Measurements from ENCODE around the gene ERFE. TPM values are rescaled to one million over a fixed set of nuclear protein-coding genes. Genes with fewer than 3 reads are reported as not detected.
A peak's percentile ranks its signal among the peaks of the same experiment; 100 is the strongest.
"Not testable (repeated sequence)": the region's sequence is repeated elsewhere in the genome, so short reads cannot be mapped to it uniquely, and the experiment has no call there.

The ERFE gene
- total RNA-seq (0.79 TPM), polyA plus RNA-seq (0.53 TPM)

GRCh38 chr2:238158509-238159070 is at the start of gene ERFE:
Gene ERFE (plus strand): TSS chr2:238158970. CDS start chr2:238159008, 38 bp downstream.
- Histone ChIP-seq H3K27ac (ENCODE audit: low read depth) (no peak within 1 kb of the TSS), H3K36me3 (ENCODE audit: insufficient read depth) (no peaks in the 10 kb centered on the region), H3K4me1 (ENCODE audit: insufficient read depth) (no peaks in the 10 kb centered on the region), H3K4me3 (ENCODE audit: low read depth, low read length) (peak within 1 kb of the TSS; percentile 35)
- 7% methylated on average over 53 of the region's 61 CpGs for WGBS
- DNase-seq (ENCODE audit: extremely low spot score), result no peak

GRCh38 chr2:238113611-238114010 is 45.2 kb upstream of the ERFE start:
- Histone ChIP-seq H3K27ac (ENCODE audit: low read depth) (no peak overlapping the region), H3K36me3 (ENCODE audit: insufficient read depth) (no peaks in the 10 kb centered on the region), H3K4me1 (ENCODE audit: insufficient read depth) (no peaks in the 10 kb centered on the region), H3K4me3 (ENCODE audit: low read depth, low read length) (no peak overlapping the region)
- no peak for DNase-seq (ENCODE audit: extremely low spot score)
- WGBS, result 90% methylated on average over 13 of the region's 13 CpGs

DNA sequence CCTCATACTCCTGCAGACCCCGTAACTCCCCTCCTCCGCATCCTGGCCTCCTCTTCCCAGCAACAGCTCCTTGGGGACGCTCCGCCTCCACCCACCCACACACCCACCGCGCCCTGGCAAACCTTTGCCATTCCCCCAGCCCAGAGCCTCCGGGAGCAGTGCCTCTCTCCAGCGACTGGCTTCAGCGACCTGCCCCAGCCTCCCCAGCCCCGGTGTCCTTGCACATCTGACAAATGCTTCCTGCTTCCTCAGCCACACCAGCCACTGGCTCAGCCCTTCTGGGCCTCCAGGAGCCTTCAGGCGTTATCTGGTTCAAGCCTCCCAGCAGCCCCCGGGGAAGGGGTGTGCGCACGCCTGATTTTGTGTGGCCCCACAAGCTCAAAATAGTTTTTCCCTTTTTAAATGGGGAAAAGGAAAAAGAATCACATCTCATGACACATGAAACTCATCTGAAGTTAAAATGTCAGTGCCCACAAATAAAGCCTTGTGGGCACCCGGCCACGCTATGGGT is 44.4 kb upstream of the ERFE start:
- H3K4me3 ChIP-seq (ENCODE audit: low read depth, low read length), result no peak overlapping the region
- H3K36me3 ChIP-seq (ENCODE audit: insufficient read depth), result no peaks in the 10 kb centered on the region
- DNase-seq (ENCODE audit: extremely low spot score), result no peak
- H3K27ac ChIP-seq (ENCODE audit: low read depth), result no peak overlapping the region
- WGBS, result 78% methylated on average over 16 of the region's 16 CpGs
- no peaks in the 10 kb centered on the region for H3K4me1 ChIP-seq (ENCODE audit: insufficient read depth)

DNA sequence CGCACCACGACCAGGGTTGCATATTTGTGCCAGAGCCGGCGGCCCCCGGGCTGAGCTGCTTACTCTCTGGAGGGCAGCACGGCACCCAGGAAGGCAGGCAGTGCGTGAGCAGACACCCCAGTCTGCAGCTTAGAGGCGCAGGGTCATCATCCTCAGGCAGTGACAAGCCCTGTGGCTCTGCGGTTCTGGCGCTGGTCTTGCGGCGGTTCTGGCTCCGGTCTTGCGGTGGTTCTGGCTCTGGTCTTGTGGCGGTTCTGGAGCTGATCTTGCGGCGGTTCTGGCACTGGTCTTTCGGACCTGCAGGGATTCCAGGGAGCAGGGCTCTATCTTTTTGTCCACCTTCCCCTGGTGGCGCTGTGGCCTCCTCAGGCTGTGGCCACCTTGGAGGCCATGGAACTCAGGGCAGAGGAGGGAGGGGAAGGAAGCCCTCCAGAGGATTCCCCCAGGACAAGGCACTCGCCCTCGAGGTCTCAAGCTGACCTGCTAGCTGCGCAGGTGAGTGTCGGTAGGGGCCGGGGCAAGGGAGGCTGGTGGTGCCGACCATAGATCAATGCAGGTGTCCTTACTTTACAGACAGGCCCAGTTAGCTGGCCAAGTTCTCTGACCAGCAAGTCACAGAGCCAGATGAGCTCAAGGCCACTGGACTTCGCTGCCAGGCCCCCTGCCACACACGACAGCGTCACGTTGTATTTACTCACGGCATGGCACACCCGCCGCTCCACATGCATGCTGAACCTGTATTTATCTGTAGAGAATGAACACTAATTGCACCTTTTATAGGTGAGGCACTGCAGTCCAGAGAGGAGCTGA is 43.7 kb upstream of the ERFE start:
- no peak for DNase-seq (ENCODE audit: extremely low spot score)
- WGBS, result 89% methylated on average over 32 of the region's 32 CpGs
- no peaks in the 10 kb centered on the region for H3K36me3 ChIP-seq (ENCODE audit: insufficient read depth)

GRCh38 chr2:238115709-238116108 is 43.1 kb upstream of the ERFE start:
- not testable (repeated sequence) for H3K4me1 ChIP-seq (ENCODE audit: insufficient read depth); H3K36me3 ChIP-seq (ENCODE audit: insufficient read depth); H3K27ac ChIP-seq (ENCODE audit: low read depth); H3K4me3 ChIP-seq (ENCODE audit: low read depth, low read length); DNase-seq (ENCODE audit: extremely low spot score)
- WGBS, result 88% methylated on average over 12 of the region's 12 CpGs

More for the DNA sequence above, 43.7 kb upstream of the ERFE start:
- H3K4me1 ChIP-seq (ENCODE audit: insufficient read depth), result no peaks in the 10 kb centered on the region
- no peak overlapping the region for H3K4me3 ChIP-seq (ENCODE audit: low read depth, low read length)
- H3K27ac ChIP-seq (ENCODE audit: low read depth), result no peak overlapping the region

DNA sequence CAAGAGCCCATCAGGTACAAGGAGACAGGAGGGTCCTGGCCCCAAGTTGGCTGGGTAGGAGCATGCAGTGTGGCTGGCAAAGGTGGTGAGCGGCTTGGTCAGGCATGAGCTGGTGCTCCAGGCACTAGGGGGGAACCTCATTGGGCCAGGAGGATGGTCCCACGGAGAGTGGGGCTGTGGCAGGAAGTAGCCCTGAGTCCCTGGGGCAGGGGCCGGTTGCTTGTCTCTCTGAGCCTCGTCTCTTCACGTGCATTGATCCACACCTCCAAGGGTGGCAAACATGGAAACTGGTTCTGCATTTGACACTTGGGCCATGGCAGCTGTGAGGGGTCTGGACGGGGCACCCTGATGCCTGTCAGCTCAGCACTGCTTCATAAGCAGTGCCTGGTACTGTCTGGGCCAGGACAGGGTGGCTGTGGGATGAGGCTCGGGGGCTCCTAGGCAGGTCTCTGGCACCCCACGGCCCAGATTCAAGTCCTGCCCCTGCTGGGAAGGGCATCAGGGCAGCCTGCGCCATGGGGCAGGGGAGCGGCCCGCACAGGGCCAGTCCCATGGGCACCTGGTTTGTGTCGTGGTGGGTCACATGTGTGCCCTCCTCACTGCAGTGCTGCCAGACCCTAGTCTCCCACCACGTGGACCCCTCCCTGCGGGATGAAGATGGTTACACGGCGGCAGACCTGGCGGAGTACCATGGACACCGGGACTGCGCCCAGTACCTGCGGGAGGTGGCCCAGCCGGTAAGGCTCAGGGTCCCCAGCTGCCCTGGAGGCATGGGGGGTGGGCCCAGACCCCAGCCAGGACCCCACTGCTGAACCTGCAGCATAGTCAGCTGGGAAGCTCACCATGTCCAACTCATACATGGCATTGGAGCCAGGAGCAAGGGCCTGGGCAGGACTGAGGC is 42.2 kb upstream of the ERFE start:
- DNase-seq (ENCODE audit: extremely low spot score), result no peak
- Histone ChIP-seq H3K4me3 (ENCODE audit: low read depth, low read length) (no peak overlapping the region), H3K27ac (ENCODE audit: low read depth) (no peak overlapping the region), H3K4me1 (ENCODE audit: insufficient read depth) (no peaks in the 10 kb centered on the region), H3K36me3 (ENCODE audit: insufficient read depth) (no peaks in the 10 kb centered on the region)
- 90% methylated on average over 21 of the region's 21 CpGs for WGBS

- Histone ChIP-seq H3K4me3 (ENCODE audit: low read depth, low read length) (no peak overlapping the region), H3K36me3 (ENCODE audit: insufficient read depth) (no peaks in the 10 kb centered on the region), H3K27ac (ENCODE audit: low read depth) (no peak overlapping the region), H3K4me1 (ENCODE audit: insufficient read depth) (no peaks in the 10 kb centered on the region)
- DNase-seq (ENCODE audit: extremely low spot score), result no peak
- 76% methylated on average over 11 of the region's 11 CpGs for WGBS
Measured at GRCh38 chr2:238117199-238118154, 41.3 kb upstream of the ERFE start.

DNA sequence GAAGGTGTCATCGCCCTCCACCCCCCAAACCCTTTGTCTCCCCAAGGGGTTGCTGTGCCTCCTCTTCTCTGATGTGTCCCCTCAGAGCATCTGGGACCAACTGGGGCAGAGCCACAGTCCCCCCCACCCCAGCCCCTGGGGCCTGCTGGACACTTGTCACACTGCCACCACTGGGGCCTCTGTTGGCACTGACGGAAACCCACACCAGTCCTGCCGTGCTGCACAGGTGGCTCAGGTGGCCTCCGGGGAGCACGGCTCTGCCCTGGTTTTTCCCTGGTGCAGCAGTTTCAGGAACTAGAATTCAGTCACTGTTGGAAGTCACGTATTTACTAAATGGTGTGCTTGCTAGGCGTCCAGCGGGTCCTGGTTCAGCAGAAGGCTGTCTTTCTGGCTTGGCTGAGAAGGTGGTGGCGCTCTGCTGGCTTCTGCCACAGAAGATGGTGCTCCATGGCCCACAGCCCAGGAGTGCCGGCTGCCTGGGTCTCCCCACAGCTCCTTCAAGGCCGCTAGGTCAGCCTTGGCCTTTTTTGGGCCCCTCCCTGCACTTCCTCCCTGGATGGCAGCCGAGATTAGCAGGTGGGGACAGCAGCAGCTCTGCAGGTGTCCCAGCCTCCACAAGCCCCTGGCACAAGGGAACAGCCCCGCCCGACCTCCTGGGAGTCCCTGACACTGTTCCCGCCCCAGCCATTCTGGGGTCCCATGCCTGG is 38.9 kb upstream of the ERFE start:
- H3K4me3 ChIP-seq (ENCODE audit: low read depth, low read length), result no peak overlapping the region
- no peaks in the 10 kb centered on the region for H3K36me3 ChIP-seq (ENCODE audit: insufficient read depth)
- no peaks in the 10 kb centered on the region for H3K4me1 ChIP-seq (ENCODE audit: insufficient read depth)
- WGBS, result 70% methylated on average over 15 of the region's 15 CpGs
- no peak for DNase-seq (ENCODE audit: extremely low spot score)
- H3K27ac ChIP-seq (ENCODE audit: low read depth), result no peak overlapping the region

DNA sequence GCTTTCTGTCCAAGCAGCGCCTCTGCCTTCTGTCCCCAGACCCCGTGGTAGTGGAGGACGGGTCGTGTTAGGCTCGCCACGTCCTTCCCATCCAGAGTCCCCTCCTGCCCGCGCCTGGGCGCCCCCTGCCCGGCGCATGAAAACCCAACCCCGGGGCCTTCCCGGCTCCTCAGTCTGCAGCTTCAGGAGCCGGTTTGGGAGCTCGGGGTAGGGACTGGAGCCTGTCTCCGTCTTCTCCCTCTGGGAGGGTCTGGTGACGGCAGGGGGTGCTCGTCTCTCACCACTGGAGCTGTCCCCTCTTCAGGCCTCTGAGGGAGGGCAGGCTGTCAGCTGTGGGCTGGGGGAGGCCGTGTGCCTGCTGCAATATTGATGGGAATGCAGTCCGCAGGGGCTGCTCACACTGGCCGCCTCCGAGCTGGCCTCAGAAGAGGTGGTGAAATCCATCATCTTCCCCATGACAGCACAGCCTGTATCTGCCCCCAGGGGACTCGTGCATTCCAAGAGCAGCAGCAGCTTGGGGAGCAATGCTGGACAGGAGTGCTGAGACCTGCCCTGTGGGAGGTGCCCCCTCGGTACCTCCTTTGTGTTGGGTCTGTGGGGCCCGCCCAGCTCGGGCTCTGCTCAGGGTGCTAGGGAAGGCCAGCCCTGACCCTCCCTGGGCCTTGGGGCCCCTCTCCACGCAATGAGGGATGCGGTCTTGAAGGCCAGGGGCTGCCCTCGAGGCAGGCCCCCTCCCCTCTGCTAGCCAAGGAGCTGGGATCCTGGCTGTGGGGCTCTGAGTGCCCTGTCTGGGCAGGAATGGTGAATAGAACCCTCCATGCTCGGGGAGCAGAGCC is 38.1 kb upstream of the ERFE start:
- no peak for DNase-seq (ENCODE audit: extremely low spot score)
- 37% methylated on average over 30 of the region's 30 CpGs for WGBS
- H3K36me3 ChIP-seq (ENCODE audit: insufficient read depth), result no peaks in the 10 kb centered on the region
- no peaks in the 10 kb centered on the region for H3K4me1 ChIP-seq (ENCODE audit: insufficient read depth)
- no peak overlapping the region for H3K4me3 ChIP-seq (ENCODE audit: low read depth, low read length)
- H3K27ac ChIP-seq (ENCODE audit: low read depth), result no peak overlapping the region

- H3K4me3 ChIP-seq (ENCODE audit: low read depth, low read length), result no peak overlapping the region
- DNase-seq (ENCODE audit: extremely low spot score), result no peak
- H3K4me1 ChIP-seq (ENCODE audit: insufficient read depth), result no peaks in the 10 kb centered on the region
- H3K27ac ChIP-seq (ENCODE audit: low read depth), result no peak overlapping the region
- H3K36me3 ChIP-seq (ENCODE audit: insufficient read depth), result no peaks in the 10 kb centered on the region
- WGBS, result 90% methylated on average over 27 of the region's 27 CpGs
Measured at GRCh38 chr2:238121511-238122286, 37.1 kb upstream of the ERFE start.
